HCT116 (cell line): ENCODE data around the gene EMD. TPM values are rescaled to one million over a fixed set of nuclear protein-coding genes. Genes with fewer than 3 reads are reported as not detected.

Source experiments
- ATAC-seq: fragments of 200-7000 bp; cut with Tn5 transposase; 2 replicates; pipeline ENCODE4 v1.9.1; 2020; ENCODE audit warnings: mild to moderate bottlenecking, moderate library complexity
- BruUV-seq: library from RNA; stranded (reverse); fragments of 400-500 nt; replicated peaks from 2 replicates; lab custom pipeline; 2021; lab: Mats Ljungman, UMichigan
- CTCF ChIA-PET: fragments of 300-600 bp; sonication (Branson Sonifier 250); formaldehyde crosslinking; loops from one replicate; lab custom pipeline; 2021; ENCODE audit warnings: antibody characterized with exemption; lab: Charles Lee
- POLR2A ChIA-PET: fragments of 300-600, 350-600 bp; sonication (Branson Sonifier 250); formaldehyde crosslinking; loops from one replicate; lab custom pipeline; 2021; ENCODE audit warnings: antibody characterized with exemption; lab: Charles Lee
- RAD21 ChIA-PET, 2 experiments: fragments of 300-600 bp; sonication (Branson Sonifier 250); formaldehyde crosslinking; loops; one replicate each; lab custom pipeline; 2023; ENCODE audit warnings: low total read pairs in 2 of 2; ENCODE audit not compliant: uncharacterized antibody in 2 of 2, unreplicated experiment in 2 of 2, low non-redundant PET in 1 of 2; lab: Charles Lee
- DNase-seq: peaks from one replicate; pipeline ENCODE4 v3.0.0-alpha.2; 2010; ENCODE audit warnings: low read depth, low spot score
- H2AFZ ChIP-seq: fragments of 200-600 bp; shearing (Covaris generic), sonication (generic); 2 replicates; pipeline ENCODE4 v1.6.1; 2017; ENCODE audit warnings: low read depth, mixed run types, mixed read lengths, antibody characterized with exemption, low read length; ENCODE audit not compliant: poor library complexity, severe bottlenecking
- H3K27ac ChIP-seq: 2 replicates; pipeline ENCODE4 v1.5.1; 2012; ENCODE audit warnings: low read depth, low read length
- H3K27me3 ChIP-seq: fragments of 200-600 bp; sonication (generic); 2 replicates; pipeline ENCODE4 v1.6.1; 2016; ENCODE audit warnings: mixed run types, low read length, mixed read lengths; ENCODE audit not compliant: insufficient read depth
- H3K36me3 ChIP-seq, 2 experiments: fragments of 200-500 bp in 1 of 2; fragments of 200-600 bp in 1 of 2; sonication (Bioruptor generic) in 1 of 2; sonication (generic) in 1 of 2; 2 replicates each; pipeline versions ENCODE4 v1.5.1 to v1.6.1; 2014 to 2016; ENCODE audit warnings: low read length in 2 of 2, inconsistent platforms in 1 of 2, mixed read lengths in 1 of 2, mixed run types in 1 of 2; ENCODE audit not compliant: insufficient read depth in 2 of 2, control insufficient read depth in 1 of 2
- H3K4me1 ChIP-seq, 2 experiments: fragments of 200-600 bp in 1 of 2; sonication (generic) in 1 of 2; 2 replicates each; pipeline versions ENCODE4 v1.5.1 to v1.6.1; 2012 to 2017; ENCODE audit warnings: low read length in 2 of 2, inconsistent platforms in 1 of 2, mild to moderate bottlenecking in 1 of 2, mixed read lengths in 1 of 2, mixed run types in 1 of 2, moderate library complexity in 1 of 2; ENCODE audit not compliant: insufficient read depth in 2 of 2, control insufficient read depth in 1 of 2
- H3K4me2 ChIP-seq: fragments of 200-600 bp; sonication (generic); 2 replicates; pipeline ENCODE4 v1.6.1; 2017; ENCODE audit warnings: mixed run types, low read length, mixed read lengths
- H3K4me3 ChIP-seq, 2 experiments: fragments of 200-600 bp in 1 of 2; sonication (generic) in 1 of 2; replicated peaks in 1 of 2; 2 replicates each; pipeline ENCODE4 v1.5.1; 2011 to 2016; ENCODE audit warnings: low read length in 2 of 2, control low read depth in 1 of 2, low read depth in 1 of 2, mild to moderate bottlenecking in 1 of 2, mixed read lengths in 1 of 2, mixed run types in 1 of 2
- H3K79me2 ChIP-seq: fragments of 200-600 bp; sonication (generic); 2 replicates; pipeline ENCODE4 v1.6.1; 2017; ENCODE audit warnings: mild to moderate bottlenecking, mixed run types, low read length, moderate library complexity, mixed read lengths; ENCODE audit not compliant: insufficient read depth
- H3K9ac ChIP-seq: fragments of 200-600 bp; sonication (generic); 2 replicates; pipeline ENCODE4 v1.6.1; 2016; ENCODE audit warnings: low read length, mixed read lengths
- H3K9me2 ChIP-seq: fragments of 200-600 bp; sonication (generic), shearing (Covaris generic); 2 replicates; pipeline ENCODE4 v1.6.1; 2017; ENCODE audit warnings: mixed run types, mild to moderate bottlenecking, moderate library complexity; ENCODE audit not compliant: insufficient read depth
- H3K9me3 ChIP-seq, 2 experiments: fragments of 200-500 bp in 1 of 2; fragments of 200-600 bp in 1 of 2; sonication (Bioruptor generic) in 1 of 2; sonication (generic) in 1 of 2; 2 replicates each; pipeline ENCODE4 v1.6.1; 2014 to 2017; ENCODE audit warnings: low read length in 2 of 2, mixed read lengths in 2 of 2, inconsistent platforms in 1 of 2, low read depth in 1 of 2, mild to moderate bottlenecking in 1 of 2, mixed run types in 1 of 2, moderate library complexity in 1 of 2; ENCODE audit not compliant: control insufficient read depth in 1 of 2, insufficient read depth in 1 of 2
- H4K20me1 ChIP-seq: fragments of 200-600 bp; sonication (generic), shearing (Covaris generic); 2 replicates; pipeline ENCODE4 v1.6.1; 2017; ENCODE audit warnings: mixed run types, mild to moderate bottlenecking, moderate library complexity; ENCODE audit not compliant: insufficient read depth
- CBX3 ChIP-seq: IDR thresholded peaks from 2 replicates; pipeline ENCODE4 v1.6.1; 2012; ENCODE audit warnings: low read depth
- CEBPB ChIP-seq: IDR thresholded peaks from 2 replicates; pipeline ENCODE4 v1.6.1; 2012; ENCODE audit warnings: low read depth
- EGR1 ChIP-seq: IDR thresholded peaks from 2 replicates; pipeline ENCODE4 v1.6.1; 2012; ENCODE audit warnings: low read depth
- ELF1 ChIP-seq: IDR thresholded peaks from 2 replicates; pipeline ENCODE4 v1.6.1; 2012; ENCODE audit warnings: low read depth, borderline replicate concordance
- EZH2 ChIP-seq: fragments of 200-600 bp; sonication (generic); IDR thresholded peaks from 2 replicates; pipeline ENCODE4 v1.6.1; 2017; ENCODE audit warnings: antibody characterized with exemption, mixed run types
- EZH2phosphoT487 ChIP-seq: fragments of 200-600 bp; IDR thresholded peaks from 2 replicates; pipeline ENCODE4 v1.6.1; 2018; ENCODE audit warnings: antibody characterized with exemption, borderline replicate concordance
- JUND ChIP-seq: IDR thresholded peaks from 2 replicates; pipeline ENCODE4 v1.6.1; 2012
- MAX ChIP-seq: IDR thresholded peaks from 2 replicates; pipeline ENCODE4 v1.6.1; 2012
- POLR2A ChIP-seq: IDR thresholded peaks from 2 replicates; pipeline ENCODE4 v1.7.0; 2011; ENCODE audit warnings: borderline replicate concordance; ENCODE audit not compliant: insufficient read depth, insufficient read length; ENCODE audit errors: extremely low read depth
- POLR2AphosphoS5 ChIP-seq: IDR thresholded peaks from 2 replicates; pipeline ENCODE4 v1.6.1; 2011; ENCODE audit warnings: mild to moderate bottlenecking, low read depth, low read length, moderate library complexity
- REST ChIP-seq: IDR thresholded peaks from 2 replicates; pipeline ENCODE4 v1.6.1; 2012; ENCODE audit warnings: low read depth
- SIN3A ChIP-seq: IDR thresholded peaks from 2 replicates; pipeline ENCODE4 v1.6.1; 2012; ENCODE audit warnings: low read depth
- SRF ChIP-seq: IDR thresholded peaks from 2 replicates; pipeline ENCODE4 v1.6.1; 2012; ENCODE audit warnings: low read depth
- TCF7L2 ChIP-seq: IDR thresholded peaks from 2 replicates; pipeline ENCODE4 v1.7.0; 2011; ENCODE audit warnings: borderline replicate concordance, inconsistent platforms; ENCODE audit not compliant: insufficient read depth, insufficient read length; ENCODE audit errors: extremely low read depth
- YY1 ChIP-seq: IDR thresholded peaks from 2 replicates; pipeline ENCODE4 v1.6.1; 2011; ENCODE audit warnings: low read length, low read depth, moderate library complexity, mild to moderate bottlenecking; ENCODE audit not compliant: insufficient replicate concordance; ENCODE audit errors: extremely low read depth
- ZBTB33 ChIP-seq: IDR thresholded peaks from 2 replicates; pipeline ENCODE4 v1.6.1; 2011; ENCODE audit warnings: mild to moderate bottlenecking, low read length, moderate library complexity; ENCODE audit not compliant: insufficient replicate concordance; ENCODE audit errors: extremely low read depth
- ZFX ChIP-seq: fragments of 450-650 bp; IDR thresholded peaks from 2 replicates; pipeline ENCODE4 v1.6.1; 2017
- intact Hi-C: fragments of 100-400 bp; cut with micrococcal nuclease; formaldehyde crosslinking; loops from 2 replicates; pipeline ENCODE4 v1.10.0; 2022
- total RNA-seq: library from RNA; stranded (reverse); gene quantifications from one replicate; pipeline ENCODE4 v1.2.1, GENCODE V29; 2021; ENCODE audit not compliant: unreplicated experiment

Gene EMD
- total RNA-seq, 1 experiment from 2014 or later: 102 TPM

- H3K79me2 ChIP-seq: peaks cover 93% of the 10 kb centered on the region
- no peak overlapping the region for H3K4me3 ChIP-seq
- TF ChIP-seq POLR2A (no peak), EGR1 (no peak), ZFX (no peak), JUND (no peak), EZH2phosphoT487 (no peak), CEBPB (no peak), POLR2AphosphoS5 (no peak), EZH2 (no peak), YY1 (no peak), ELF1 (no peak), CBX3 (no peak), TCF7L2 (no peak), MAX (no peak), ZBTB33 (no peak), SRF (no peak), REST (no peak), SIN3A (no peak)
- no peaks in the 10 kb centered on the region for H3K9me3 ChIP-seq
- ATAC-seq (no peak), DNase-seq (no peak)
- no peak overlapping the region for H2AFZ ChIP-seq
- H3K27me3 ChIP-seq: no peaks in the 10 kb centered on the region
- CTCF ChIA-PET: no interaction called here
- H3K27ac ChIP-seq: no peak overlapping the region
- 0 out of 2 replicates have a peak, but pooled peaks cover 2% of the 10 kb centered on the region for H4K20me1 ChIP-seq
- H3K4me1 ChIP-seq: peaks cover 5 to 15% of the 10 kb centered on the region in 2 experiments
- peaks cover 9 to 40% of the 10 kb centered on the region in 2 experiments; a peak in 3 of 4 replicates for H3K36me3 ChIP-seq
- intact Hi-C loops: no loop called here
- no peaks in the 10 kb centered on the region for H3K9me2 ChIP-seq
- no peak overlapping the region for H3K9ac ChIP-seq
- no peak overlapping the region for H3K4me2 ChIP-seq
- POLR2A ChIA-PET: no interaction called here
- RAD21 ChIA-PET: no interaction called here
- BruUV-seq: no TSS peak
Observed at GRCh38 chrX:154365997-154366665, 13.0 kb upstream of the EMD start.
